VCaP (cell line): ENCODE results near the gene FTO.

Experiments used
- H3K27ac ChIP-seq: fragments of 450-650 bp; 2 replicates; pipeline ENCODE4 v1.5.1; 2017
- TF ChIP-seq, protein P1 (sequence below): fragments of 450-650 bp; conservative IDR thresholded peaks from 2 replicates; pipeline ENCODE4 v1.5.1; 2017; ENCODE audit warnings: mild to moderate bottlenecking, moderate library complexity

FTO gene

GRCh38 chr16:54191163-54191562 is 487.2 kb downstream of the FTO start:
- H3K27ac ChIP-seq: no peak overlapping the region
- TF ChIP-seq, protein P1, sequence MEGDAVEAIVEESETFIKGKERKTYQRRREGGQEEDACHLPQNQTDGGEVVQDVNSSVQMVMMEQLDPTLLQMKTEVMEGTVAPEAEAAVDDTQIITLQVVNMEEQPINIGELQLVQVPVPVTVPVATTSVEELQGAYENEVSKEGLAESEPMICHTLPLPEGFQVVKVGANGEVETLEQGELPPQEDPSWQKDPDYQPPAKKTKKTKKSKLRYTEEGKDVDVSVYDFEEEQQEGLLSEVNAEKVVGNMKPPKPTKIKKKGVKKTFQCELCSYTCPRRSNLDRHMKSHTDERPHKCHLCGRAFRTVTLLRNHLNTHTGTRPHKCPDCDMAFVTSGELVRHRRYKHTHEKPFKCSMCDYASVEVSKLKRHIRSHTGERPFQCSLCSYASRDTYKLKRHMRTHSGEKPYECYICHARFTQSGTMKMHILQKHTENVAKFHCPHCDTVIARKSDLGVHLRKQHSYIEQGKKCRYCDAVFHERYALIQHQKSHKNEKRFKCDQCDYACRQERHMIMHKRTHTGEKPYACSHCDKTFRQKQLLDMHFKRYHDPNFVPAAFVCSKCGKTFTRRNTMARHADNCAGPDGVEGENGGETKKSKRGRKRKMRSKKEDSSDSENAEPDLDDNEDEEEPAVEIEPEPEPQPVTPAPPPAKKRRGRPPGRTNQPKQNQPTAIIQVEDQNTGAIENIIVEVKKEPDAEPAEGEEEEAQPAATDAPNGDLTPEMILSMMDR: no peak

GRCh38 chr16:54191592-54191991 is 487.6 kb downstream of the FTO start:
- TF ChIP-seq, protein P1: no peak
- H3K27ac ChIP-seq: no peak overlapping the region

GRCh38 chr16:54193013-54193664 is 489.2 kb downstream of the FTO start:
- H3K27ac ChIP-seq: no peak overlapping the region
- TF ChIP-seq, protein P1: no peak

- no peak overlapping the region for H3K27ac ChIP-seq
- TF ChIP-seq, protein P1: peak; percentile 66
These were observed 489.8 kb downstream of the FTO start for GRCh38 chr16:54193665-54194333.

GRCh38 chr16:54194334-54194743 is 490.4 kb downstream of the FTO start:
- H3K27ac ChIP-seq: no peak overlapping the region
- TF ChIP-seq, protein P1: no peak

DNA sequence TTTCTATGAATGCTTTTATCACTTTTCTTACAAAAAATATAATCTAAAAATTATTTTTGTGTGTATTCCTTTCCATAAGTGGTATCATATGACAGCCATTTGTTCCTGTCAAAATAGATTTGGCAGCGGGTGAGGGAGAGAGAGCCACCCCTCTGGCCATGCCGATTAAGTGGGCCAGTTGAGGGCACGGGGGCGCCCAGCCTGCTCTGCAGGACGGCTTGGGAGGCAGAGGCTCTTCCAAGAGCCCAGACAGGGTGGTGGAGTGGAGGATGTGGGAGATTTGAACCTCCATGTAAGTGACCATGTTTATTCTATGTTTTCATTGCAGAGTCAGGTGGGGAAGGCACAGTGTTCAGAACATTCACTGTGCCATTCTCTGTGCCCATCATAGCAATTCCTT is 493.8 kb downstream of the FTO start:
- TF ChIP-seq, protein P1: no peak

DNA sequence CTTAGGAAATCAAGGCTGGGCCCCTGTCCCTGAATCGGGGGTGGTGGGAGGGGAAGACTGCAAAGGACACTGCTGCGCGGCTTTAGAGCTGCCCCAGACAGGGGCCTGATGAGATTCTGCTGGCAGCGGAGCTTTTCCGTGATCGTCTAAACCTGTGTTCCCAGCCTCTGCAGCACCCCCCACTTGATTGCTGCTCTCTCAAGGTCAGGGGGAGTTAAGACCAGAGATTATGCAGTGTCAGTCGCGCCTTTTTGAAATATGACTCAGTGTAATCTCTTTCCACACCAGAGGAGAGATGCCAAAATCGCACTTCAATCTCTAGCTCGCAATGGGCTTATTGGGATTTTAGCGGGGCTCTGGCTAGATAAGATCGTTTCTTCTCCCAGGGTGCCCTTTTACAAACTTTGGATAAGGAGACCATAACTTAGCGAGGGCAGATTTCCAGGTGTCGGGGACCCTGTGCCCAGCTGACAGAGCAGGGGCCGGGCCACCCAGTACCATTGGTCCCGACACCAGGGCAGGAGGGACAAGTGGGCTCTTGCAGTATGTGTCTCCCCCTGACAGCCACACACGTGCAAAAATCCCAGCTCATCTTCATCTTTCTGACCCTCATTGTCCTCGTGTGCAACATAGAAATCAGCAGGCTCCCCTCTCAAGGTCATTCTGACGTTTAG is 495.7 kb downstream of the FTO start:
- TF ChIP-seq, protein P1: no peak
- no peak overlapping the region for H3K27ac ChIP-seq

More for the DNA sequence above, 493.8 kb downstream of the FTO start:
- no peak overlapping the region for H3K27ac ChIP-seq
